ACC112 (cell line): ENCODE measurements around the gene DNASE1L2.
"Not testable (repeated sequence)": the region's sequence is repeated elsewhere in the genome, so short reads cannot be mapped to it uniquely, and the experiment has no call there.

Source experiments
- H2AFZ ChIP-seq: fragments of 200-600 bp; sonication (generic); one replicate; pipeline ENCODE4 v1.6.0; 2017; ENCODE audit warnings: antibody characterized with exemption, low read length; ENCODE audit not compliant: unreplicated experiment
- H3K27ac ChIP-seq: fragments of 200-600 bp; sonication (generic); 2 replicates; pipeline ENCODE4 v1.5.1; 2014; ENCODE audit warnings: low read depth, mild to moderate bottlenecking, antibody characterized with exemption, low read length, moderate library complexity
- H3K27me3 ChIP-seq: fragments of 200-600 bp; sonication (generic); 2 replicates; pipeline ENCODE4 v1.6.1; 2014; ENCODE audit warnings: mild to moderate bottlenecking, antibody characterized with exemption, low read length, moderate library complexity, mixed read lengths; ENCODE audit not compliant: insufficient read depth
- H3K36me3 ChIP-seq: fragments of 200-600 bp; sonication (generic); 2 replicates; pipeline ENCODE4 v1.6.1; 2016; ENCODE audit warnings: mild to moderate bottlenecking, antibody characterized with exemption, low read length, moderate library complexity, mixed read lengths; ENCODE audit not compliant: insufficient read depth
- H3K4me1 ChIP-seq: fragments of 200-600 bp; sonication (generic); one replicate; pipeline ENCODE4 v1.6.1; 2016; ENCODE audit warnings: low read length, mixed read lengths; ENCODE audit not compliant: insufficient read depth, unreplicated experiment, control insufficient read depth
- H3K4me3 ChIP-seq: fragments of 200-600 bp; sonication (generic); 2 replicates; pipeline ENCODE4 v1.5.1; 2014; ENCODE audit warnings: mild to moderate bottlenecking, low read depth, low read length
- H3K79me2 ChIP-seq: fragments of 200-600 bp; sonication (generic); one replicate; pipeline ENCODE4 v1.6.0; 2016; ENCODE audit warnings: low read length; ENCODE audit not compliant: control insufficient read depth, unreplicated experiment, insufficient read depth

The DNASE1L2 gene

GRCh38 chr16:2233872-2234812 is 2.1 kb upstream of the DNASE1L2 start:
- Histone ChIP-seq H3K4me1 (peaks cover 3% of the 10 kb centered on the region), H3K36me3 (peaks cover 9% of the 10 kb centered on the region; the same call in 1 of the 2 replicates), H3K27ac (no peak overlapping the region), H3K27me3 (no peaks in the 10 kb centered on the region), H3K79me2 (peaks cover 2% of the 10 kb centered on the region), H2AFZ (no peak overlapping the region), H3K4me3 (no peak overlapping the region)

- Histone ChIP-seq H3K27ac (no peak overlapping the region), H3K36me3 (peaks cover 7% of the 10 kb centered on the region; the same call in 1 of the 2 replicates), H3K27me3 (no peaks in the 10 kb centered on the region), H3K4me1 (peaks cover 3% of the 10 kb centered on the region), H2AFZ (no peak overlapping the region), H3K4me3 (no peak overlapping the region), H3K79me2 (no peaks in the 10 kb centered on the region)
Observed at GRCh38 chr16:2234813-2235170, 1.5 kb upstream of the DNASE1L2 start.

GRCh38 chr16:2235234-2235651 is 1.0 kb upstream of the DNASE1L2 start:
- Histone ChIP-seq H3K79me2 (no peaks in the 10 kb centered on the region), H3K27me3 (no peaks in the 10 kb centered on the region), H2AFZ (no peak overlapping the region), H3K4me3 (no peak overlapping the region), H3K27ac (no peak overlapping the region), H3K36me3 (peaks cover 7% of the 10 kb centered on the region; the same call in 1 of the 2 replicates), H3K4me1 (peaks cover 3% of the 10 kb centered on the region)

- Histone ChIP-seq H2AFZ (no peak overlapping the region), H3K4me1 (peaks cover 3% of the 10 kb centered on the region), H3K27me3 (no peaks in the 10 kb centered on the region), H3K4me3 (no peak overlapping the region), H3K27ac (no peak overlapping the region), H3K36me3 (peaks cover 7% of the 10 kb centered on the region; the same call in 1 of the 2 replicates), H3K79me2 (no peaks in the 10 kb centered on the region)
Observed at GRCh38 chr16:2235695-2236336, 428 bp upstream of the DNASE1L2 start.

- Histone ChIP-seq H2AFZ (no peak overlapping the region), H3K4me3 (no peak overlapping the region)
Observed at GRCh38 chr16:2237102-2237482, 848 bp downstream of the DNASE1L2 start.

GRCh38 chr16:2237493-2238149 is 1.4 kb downstream of the DNASE1L2 start:
- Histone ChIP-seq H2AFZ (no peak overlapping the region), H3K27ac (no peak overlapping the region), H3K4me3 (no peak overlapping the region), H3K4me1 (peaks cover 3% of the 10 kb centered on the region), H3K36me3 (peaks cover 7% of the 10 kb centered on the region; the same call in 1 of the 2 replicates), H3K79me2 (no peaks in the 10 kb centered on the region), H3K27me3 (no peaks in the 10 kb centered on the region)

More at GRCh38 chr16:2237102-2237482, 848 bp downstream of the DNASE1L2 start:
- Histone ChIP-seq H3K4me1 (peaks cover 3% of the 10 kb centered on the region), H3K79me2 (no peaks in the 10 kb centered on the region), H3K27ac (no peak overlapping the region), H3K27me3 (no peaks in the 10 kb centered on the region), H3K36me3 (peaks cover 7% of the 10 kb centered on the region; the same call in 1 of the 2 replicates)

- H3K4me3 ChIP-seq: no peak overlapping the region
Observed at GRCh38 chr16:2238150-2238837, 2.0 kb downstream of the DNASE1L2 start.

GRCh38 chr16:2238838-2239675 is 2.8 kb downstream of the DNASE1L2 start:
- H3K4me1 ChIP-seq: peaks cover 3% of the 10 kb centered on the region
- peaks cover 4% of the 10 kb centered on the region; the same call in 1 of the 2 replicates for H3K36me3 ChIP-seq
- no peaks in the 10 kb centered on the region for H3K79me2 ChIP-seq
- no peaks in the 10 kb centered on the region for H3K27me3 ChIP-seq
- no peak overlapping the region for H2AFZ ChIP-seq
- no peak overlapping the region for H3K27ac ChIP-seq
- H3K4me3 ChIP-seq: no peak overlapping the region

More at GRCh38 chr16:2238150-2238837, 2.0 kb downstream of the DNASE1L2 start:
- no peak overlapping the region for H2AFZ ChIP-seq
- H3K27me3 ChIP-seq: no peaks in the 10 kb centered on the region
- peaks cover 3% of the 10 kb centered on the region for H3K4me1 ChIP-seq
- H3K36me3 ChIP-seq: peaks cover 7% of the 10 kb centered on the region; the same call in 1 of the 2 replicates
- H3K79me2 ChIP-seq: no peaks in the 10 kb centered on the region
- no peak overlapping the region for H3K27ac ChIP-seq

- not testable (repeated sequence) for H3K36me3 ChIP-seq, H3K27ac ChIP-seq, H3K4me1 ChIP-seq, H3K4me3 ChIP-seq, H3K79me2 ChIP-seq, H2AFZ ChIP-seq, H3K27me3 ChIP-seq
Observed at GRCh38 chr16:2240331-2240730, 4.1 kb downstream of the DNASE1L2 start.
